Measurements from ENCODE around the gene PICK1. TPM values are rescaled to one million over a fixed set of nuclear protein-coding genes. Genes with fewer than 3 reads are reported as not detected.

Gene PICK1
- total and polyA plus RNA-seq, 2 donors (not counting 3 experiments of a cell fraction or from before 2014, with no cell fraction given): 18.0 to 20.8 TPM

DNA sequence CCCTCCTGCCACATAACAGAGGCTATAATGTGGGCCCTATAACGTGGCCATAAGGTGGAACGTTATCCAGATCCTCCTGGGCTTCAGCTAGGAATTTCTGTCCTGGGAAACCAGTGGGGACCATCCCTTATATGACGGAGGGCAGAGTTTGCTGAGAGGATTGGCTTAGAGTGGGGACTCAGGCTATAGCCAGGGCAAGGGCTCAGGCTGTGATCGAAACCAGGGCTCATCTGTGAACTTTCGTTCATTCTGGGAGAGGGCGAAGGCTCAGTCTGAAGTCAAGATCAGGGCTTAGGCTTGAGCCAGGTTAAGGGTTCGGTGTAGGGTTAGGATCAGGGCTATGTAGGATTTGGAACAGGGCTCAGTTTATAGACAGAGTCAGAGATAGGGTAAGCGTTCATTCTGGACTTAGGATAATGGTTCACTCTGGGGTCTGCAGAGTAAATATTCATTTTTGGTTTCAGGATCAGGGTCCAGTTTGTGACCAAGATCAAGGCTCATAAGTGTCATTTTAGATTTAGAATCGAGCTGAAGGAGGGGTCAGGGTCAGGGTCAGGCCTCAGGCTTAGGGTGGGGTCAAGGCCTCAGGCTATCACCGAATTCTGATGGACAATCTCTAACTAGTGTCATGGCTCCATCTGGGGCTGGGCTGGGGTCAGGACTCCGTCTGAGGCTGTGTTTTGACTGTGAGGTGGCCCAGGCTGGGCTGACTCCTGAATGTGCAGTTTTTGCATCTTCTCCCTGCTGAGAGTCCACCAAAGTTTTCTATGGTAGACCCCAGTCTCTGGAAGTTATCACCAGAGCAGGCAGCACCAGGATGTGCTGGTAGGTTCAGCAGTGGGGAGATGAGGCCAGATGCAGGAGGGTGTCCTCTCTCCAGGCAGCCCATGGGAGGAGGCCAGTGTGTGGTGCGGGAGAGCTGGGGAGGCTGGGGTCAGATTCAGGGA is 39.0 kb upstream of the PICK1 start:
- BruUV-seq (replicated peaks): no TSS peak
- POLR2A ChIA-PET: interaction anchor here (0.5 kb wide), 1 partner anchor 73 kb away, joined by 3 read pairs; no protein-coding TSS in a partner anchor
- CTCF ChIA-PET: interaction anchor here (1.4 kb wide), 1 partner anchor 34 kb away, joined by 10 read pairs; no protein-coding TSS in a partner anchor

More for the DNA sequence above, 39.0 kb upstream of the PICK1 start:
- Histone ChIP-seq H3K9ac (replicated peaks; ENCODE audit: extremely low read depth, insufficient read depth, low read length) (no peak overlapping the region), H2AFZ (ENCODE audit: low read depth, low read length) (no peak overlapping the region), H3K9me1 (replicated peaks; ENCODE audit: control insufficient read depth, extremely low read depth, insufficient read depth, low read length) (no peaks in the 10 kb centered on the region), H3K27ac (ENCODE audit: insufficient read depth, low read depth, low read length) (no peak overlapping the region), H3K36me3 (ENCODE audit: control insufficient read depth in 2 of 2, extremely low read depth in 1 of 2, insufficient read depth in 2 of 2, low read length in 2 of 2) (no peaks in the 10 kb centered on the region), H3K4me2 (ENCODE audit: insufficient read depth, low read length) (no peak overlapping the region), H3K79me2 (ENCODE audit: control insufficient read depth, insufficient read depth, low read length) (no peaks in the 10 kb centered on the region), H3K4me3 (replicated peaks in 1 of 3; ENCODE audit: insufficient read depth in 1 of 3, low read depth in 1 of 3, low read length in 3 of 3) (no peak overlapping the region), H3K27me3 (ENCODE audit: control insufficient read depth in 2 of 2, insufficient read depth in 2 of 2, low read length in 2 of 2) (no peaks in the 10 kb centered on the region), H4K20me1 (replicated peaks; ENCODE audit: control insufficient read depth, extremely low read depth, insufficient read depth, low read length) (no peaks in the 10 kb centered on the region), H3K4me1 (ENCODE audit: control insufficient read depth, extremely low read depth, insufficient read depth, low read length) (peaks cover 8% of the 10 kb centered on the region), H3K9me3 (replicated peaks; ENCODE audit: control insufficient read depth, insufficient read depth, low read length) (no peaks in the 10 kb centered on the region)
- DNase-seq (ENCODE audit: low read depth, low spot score) (no peak), FAIRE-seq (no peak)
- dilution Hi-C loops (cut with MboI; ENCODE audit: extremely low pct_ligation_motif_present, low sequenced_read_pairs): no loop called here
- TF ChIP-seq, protein P1, sequence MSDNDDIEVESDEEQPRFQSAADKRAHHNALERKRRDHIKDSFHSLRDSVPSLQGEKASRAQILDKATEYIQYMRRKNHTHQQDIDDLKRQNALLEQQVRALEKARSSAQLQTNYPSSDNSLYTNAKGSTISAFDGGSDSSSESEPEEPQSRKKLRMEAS (IDR thresholded peaks at IDR 0.05; ENCODE audit: insufficient read depth, insufficient read length): no peak
- TF ChIP-seq POLR2AphosphoS5 (IDR thresholded peaks at IDR 0.05; ENCODE audit: insufficient read depth, low read depth, low read length) (no peak), GATA2 (IDR thresholded peaks at IDR 0.05; ENCODE audit: insufficient read depth, insufficient read length, low read depth, low read length) (no peak), MYC (IDR thresholded peaks at IDR 0.05; ENCODE audit: low read depth, low read length) (no peak), EZH2 (IDR thresholded peaks at IDR 0.05; ENCODE audit: borderline replicate concordance, low read depth, low read length, severe bottlenecking) (no peak), JUN (IDR thresholded peaks at IDR 0.05; ENCODE audit: borderline replicate concordance, insufficient read depth, insufficient read length, low read depth) (no peak), POLR2A (IDR thresholded peaks at IDR 0.05; ENCODE audit: low read depth, low read length) (no peak), FOS (IDR thresholded peaks at IDR 0.05; ENCODE audit: borderline replicate concordance, insufficient read depth, low read length) (no peak)
- TF ChIP-seq, protein P2, sequence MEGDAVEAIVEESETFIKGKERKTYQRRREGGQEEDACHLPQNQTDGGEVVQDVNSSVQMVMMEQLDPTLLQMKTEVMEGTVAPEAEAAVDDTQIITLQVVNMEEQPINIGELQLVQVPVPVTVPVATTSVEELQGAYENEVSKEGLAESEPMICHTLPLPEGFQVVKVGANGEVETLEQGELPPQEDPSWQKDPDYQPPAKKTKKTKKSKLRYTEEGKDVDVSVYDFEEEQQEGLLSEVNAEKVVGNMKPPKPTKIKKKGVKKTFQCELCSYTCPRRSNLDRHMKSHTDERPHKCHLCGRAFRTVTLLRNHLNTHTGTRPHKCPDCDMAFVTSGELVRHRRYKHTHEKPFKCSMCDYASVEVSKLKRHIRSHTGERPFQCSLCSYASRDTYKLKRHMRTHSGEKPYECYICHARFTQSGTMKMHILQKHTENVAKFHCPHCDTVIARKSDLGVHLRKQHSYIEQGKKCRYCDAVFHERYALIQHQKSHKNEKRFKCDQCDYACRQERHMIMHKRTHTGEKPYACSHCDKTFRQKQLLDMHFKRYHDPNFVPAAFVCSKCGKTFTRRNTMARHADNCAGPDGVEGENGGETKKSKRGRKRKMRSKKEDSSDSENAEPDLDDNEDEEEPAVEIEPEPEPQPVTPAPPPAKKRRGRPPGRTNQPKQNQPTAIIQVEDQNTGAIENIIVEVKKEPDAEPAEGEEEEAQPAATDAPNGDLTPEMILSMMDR (IDR thresholded peaks at IDR 0.05; ENCODE audit: extremely low read depth in 1 of 2, insufficient read depth in 1 of 2, low read depth in 1 of 2, low read length in 2 of 2): no peak
- intact Hi-C loops (cut with micrococcal nuclease): no loop called here
